Anterior cingulate cortex (tissue), 58 donors: Measurements from ENCODE around the gene SLC16A12.
"Not testable (repeated sequence)": the region's sequence is repeated elsewhere in the genome, so short reads cannot be mapped to it uniquely, and the experiment has no call there.

Experiments
- DNase-seq, 58 donors: peaks; one replicate each; lab custom pipeline; 2025; lab: John Stamatoyannopoulos, UW

The SLC16A12 gene

DNA sequence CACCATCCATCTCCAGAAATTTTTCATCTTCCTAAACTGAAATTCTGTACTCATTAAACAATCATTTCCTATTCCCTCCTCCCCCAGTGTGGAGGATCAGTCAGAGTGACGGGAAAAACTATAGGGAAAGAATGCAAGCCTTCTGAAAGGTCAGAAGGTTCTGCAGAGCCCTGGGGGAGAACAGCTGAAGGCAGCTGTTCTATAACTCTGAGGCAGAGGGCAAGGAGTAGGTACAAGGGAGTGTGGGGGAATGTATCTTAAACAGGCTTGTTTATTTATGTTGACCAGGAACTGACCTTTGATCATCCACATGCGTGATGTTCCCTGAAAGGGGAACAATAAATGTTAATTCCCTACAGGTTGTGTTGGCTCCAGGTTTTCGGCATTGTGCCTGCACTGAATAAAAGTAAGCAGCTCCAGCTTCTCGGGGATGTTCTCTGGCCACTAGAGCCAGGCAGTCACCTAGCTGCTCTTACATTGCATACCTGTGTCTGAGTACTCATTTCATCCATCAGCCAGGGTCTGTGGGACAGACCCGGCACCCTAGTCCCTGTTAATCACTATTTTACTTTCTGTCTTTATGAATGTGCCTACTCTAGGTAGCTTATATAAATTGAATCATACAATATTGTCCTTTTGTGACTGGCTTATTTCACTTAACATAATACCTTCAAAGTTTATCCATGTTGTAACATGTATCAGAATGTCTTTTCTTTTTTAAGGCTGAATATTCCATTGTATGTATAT lies 137.2 kb downstream of the SLC16A12 start:
- DNase-seq: no peak

DNA sequence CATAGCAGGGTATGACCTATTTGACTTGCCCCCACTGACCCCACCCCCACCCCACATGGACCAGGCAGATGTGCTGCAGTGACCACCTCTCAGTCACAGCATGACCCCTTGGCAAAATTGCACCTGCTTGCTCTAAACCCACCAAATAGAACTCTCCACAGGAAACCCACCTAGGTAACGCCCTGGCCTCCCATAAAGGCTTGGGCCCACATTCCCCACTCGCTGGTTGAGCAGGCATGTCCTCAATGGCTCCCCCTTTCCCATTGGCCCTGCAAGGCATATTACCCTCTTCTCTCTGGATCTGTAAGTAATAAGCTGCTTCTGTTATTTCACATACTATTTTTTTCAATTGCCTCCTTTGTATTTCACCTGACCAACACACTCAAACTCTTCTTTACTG lies 140.3 kb downstream of the SLC16A12 start:
- DNase-seq: no peak

DNA sequence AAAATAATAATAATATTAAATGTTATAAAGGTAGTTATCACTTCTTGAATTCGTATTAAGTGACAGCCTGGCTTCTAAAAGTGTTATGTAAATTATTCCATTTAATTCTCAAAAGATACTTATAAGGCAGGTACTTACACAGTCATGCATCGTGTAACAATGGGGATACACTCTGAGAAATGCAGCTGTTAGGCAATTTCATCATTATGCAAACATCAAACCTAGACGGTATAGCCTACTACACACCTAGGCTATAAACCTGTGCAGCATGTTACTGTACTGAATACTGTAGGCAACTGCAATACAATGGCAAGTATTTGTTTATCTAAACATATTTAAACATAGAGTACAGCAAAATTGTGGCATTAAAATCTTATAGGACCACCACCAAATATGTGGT lies 141.5 kb downstream of the SLC16A12 start:
- DNase-seq: no peak

DNA sequence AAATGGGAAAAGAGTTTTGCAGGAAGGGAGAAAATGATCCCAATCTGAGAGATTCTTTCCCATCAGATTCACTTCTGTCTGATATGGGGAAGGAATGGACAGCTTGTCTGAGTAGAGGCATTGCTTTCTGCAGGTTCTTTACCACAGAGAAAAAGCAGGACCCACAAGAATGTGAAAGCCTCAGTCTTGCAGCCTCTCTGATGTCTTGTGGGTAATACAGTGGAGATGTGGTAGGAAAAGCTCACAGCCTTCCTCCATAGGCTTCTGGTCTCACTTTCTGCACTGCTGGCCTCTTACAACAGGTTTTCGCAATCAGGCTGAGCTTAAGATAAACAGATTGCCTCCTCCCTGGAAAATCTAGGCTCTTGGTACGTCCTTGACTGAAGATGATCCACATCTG lies 142.4 kb downstream of the SLC16A12 start:
- peak in 13 of 58 donors; percentile 7 to 35 (median 17) for DNase-seq

DNA sequence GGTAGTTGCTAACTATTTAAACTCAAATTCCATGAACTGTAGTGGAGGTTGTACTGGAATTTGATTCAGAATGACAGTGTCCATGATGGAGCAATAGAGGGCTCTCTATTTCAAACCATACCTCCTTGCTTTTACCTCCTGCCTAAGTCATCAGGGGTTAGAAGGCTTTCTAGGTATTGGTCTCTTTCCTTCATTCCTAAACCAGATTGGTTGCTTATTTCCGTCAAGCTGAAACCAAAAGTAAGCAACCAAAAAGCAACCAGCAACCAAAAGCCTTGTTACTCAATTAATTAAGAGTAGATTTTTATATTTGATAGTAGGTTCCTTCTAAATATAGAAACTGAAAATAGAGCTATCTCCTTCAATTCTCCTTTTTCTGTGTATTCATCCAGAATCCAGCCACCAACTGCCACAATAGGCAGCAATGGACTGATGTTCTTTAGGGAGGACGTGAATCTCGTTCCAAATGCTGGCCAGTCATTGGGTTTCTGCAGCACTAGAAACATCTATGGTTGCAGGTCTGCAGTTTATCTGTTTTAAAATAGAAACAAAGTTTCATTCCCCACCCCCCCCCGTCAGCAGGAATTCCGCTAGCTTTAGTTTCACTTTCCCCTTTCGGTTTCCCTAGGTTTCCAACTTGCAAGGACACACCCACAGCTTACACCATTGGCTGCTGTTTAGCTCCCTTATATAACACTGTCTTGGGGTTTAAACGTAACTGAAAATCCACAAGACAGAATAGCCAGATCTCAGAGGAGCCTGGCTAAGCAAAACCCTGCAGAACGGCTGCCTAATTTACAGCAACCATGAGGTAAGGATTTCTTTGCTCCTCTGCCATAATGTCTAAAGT lies 143.3 kb downstream of the SLC16A12 start, which contains the start of gene IFIT1:
TSS of gene IFIT1 (plus strand) at position 717 of the 850 bp plus-strand sequence. CDS start at position 807, 90 bp downstream.
- peak in 41 of 58 donors; percentile 11 to 92 (median 48) for DNase-seq

DNA sequence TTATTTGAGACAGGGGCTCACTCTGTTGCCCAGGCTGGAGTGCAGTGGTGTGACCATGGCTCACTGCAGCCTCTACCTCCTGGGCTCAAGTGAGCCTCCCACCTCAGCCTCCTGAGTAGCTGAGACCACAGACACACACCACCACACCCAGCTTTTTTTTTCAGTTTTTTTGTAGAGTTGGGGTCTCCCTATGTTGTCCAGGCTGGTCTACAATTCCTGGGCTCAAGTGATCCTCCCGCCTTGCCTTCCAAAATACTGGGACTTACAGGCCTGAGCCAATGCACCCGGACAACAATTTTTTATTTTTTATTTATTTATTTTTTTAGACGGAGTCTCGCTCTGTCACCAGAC lies 144.2 kb downstream of the SLC16A12 start:
- not testable (repeated sequence) for DNase-seq

DNA sequence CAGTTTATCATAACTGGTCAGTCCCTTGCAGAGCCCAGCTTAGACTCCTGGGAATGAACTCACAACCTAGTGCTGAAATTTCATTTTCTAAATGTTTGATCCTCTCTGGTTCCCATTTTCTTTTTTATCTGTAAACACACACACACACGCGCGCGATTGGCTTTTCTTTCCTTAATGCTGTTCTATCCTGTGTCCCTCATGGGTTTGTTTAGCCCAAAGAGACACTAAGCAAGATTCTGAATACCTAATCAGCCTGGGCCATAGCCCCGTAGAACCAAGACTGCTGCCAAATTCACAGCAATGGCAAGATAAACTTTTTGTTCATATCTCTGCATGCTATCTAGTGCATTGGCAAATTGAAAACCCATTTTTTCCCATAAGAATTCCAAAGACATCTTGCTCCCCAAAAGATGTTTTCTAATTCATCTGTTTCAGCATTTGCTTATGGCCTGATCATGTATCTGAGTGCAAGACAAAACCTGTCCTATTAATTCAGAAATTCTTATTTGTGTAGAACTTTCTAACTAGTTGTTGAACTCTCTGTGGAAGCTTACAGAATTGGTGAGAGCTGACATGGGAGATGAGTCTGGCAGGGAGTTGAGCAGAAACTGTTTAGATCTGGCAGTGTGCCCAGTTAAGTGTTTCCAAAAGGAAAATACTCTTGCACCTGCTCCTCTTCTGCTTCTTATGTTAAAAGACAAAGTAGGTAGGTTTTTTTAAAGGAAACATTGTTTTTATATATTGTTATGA lies 144.7 kb downstream of the SLC16A12 start:
- DNase-seq: peak in 1 of 58 donors; percentile 16

DNA sequence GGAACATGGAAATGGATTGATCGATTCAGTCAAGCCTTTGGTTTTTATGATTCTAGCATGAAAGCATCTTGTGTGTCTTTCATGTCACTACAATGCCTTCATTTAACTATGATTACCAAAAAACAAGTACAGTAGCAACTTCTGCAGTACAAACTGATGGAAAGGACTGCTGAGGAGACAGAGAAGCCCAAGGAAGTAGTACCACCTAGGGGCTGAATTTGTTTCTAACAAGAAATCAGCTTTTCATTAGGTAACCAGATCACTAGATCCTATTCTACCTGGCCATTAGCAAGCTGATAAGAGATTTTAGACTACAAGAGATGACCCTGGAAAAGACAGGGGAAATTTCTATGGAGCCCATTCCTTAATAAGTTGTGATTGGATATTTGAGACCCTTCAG lies 146.1 kb downstream of the SLC16A12 start:
- DNase-seq: peak in 4 of 58 donors; percentile 10 to 64 (median 19)

DNA sequence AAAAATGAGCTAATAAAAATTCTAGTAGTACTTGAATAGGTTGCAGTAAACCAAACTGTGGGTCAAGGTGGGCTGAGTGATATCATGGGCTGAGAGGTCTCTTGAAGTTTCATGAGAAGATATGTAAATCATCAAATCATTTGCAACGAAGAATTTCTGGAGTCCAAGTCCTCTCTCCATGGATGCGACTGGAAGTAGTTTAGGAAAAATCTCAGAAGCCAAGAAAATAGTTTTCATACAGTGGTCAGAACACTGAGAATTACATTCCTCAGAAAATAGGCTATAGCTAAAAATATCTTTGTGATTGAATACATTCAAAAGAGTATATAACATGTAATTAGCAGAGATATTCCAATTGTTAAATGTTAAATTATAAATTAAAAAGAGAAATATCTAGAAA lies 146.6 kb downstream of the SLC16A12 start:
- no peak for DNase-seq

DNA sequence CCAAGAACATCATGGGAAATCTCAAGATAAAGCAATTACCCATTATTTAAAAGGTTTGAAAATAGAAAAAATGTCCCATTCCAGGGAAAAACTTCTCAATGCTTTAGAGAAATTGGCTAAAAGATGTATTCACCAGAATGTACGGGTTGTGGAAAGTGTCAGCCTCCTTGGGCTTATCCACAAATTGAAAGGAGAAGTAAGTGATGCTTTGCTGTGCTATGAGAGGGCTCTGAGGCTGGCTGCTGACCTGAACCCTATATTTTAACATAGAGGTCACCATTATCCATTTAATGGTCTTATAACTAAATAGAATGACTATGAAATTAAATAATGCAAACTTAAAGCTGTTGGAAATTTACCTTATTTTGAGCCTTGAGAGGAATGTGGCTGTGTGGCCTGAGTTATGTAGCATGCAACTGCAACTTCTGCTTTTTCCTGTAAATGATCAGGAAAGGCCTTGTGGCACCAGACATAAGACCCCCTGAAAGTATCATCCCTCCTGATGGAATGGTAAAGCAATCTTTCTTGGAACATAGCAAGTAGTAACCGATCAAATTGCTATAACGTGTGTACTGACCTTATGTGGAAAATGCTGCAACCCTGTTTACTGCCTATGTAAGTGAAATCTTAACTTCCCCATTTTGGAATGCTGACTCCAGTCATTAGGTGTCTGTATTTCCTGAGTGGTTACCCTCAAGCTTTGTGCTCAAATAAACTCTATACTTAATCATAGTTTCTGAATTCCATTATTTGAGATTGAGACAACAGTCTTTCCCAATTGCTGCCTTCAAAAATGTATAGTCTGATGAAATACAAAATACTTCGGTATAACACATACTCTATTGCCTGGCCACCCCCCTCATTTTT lies 150.7 kb downstream of the SLC16A12 start:
- no peak for DNase-seq

DNA sequence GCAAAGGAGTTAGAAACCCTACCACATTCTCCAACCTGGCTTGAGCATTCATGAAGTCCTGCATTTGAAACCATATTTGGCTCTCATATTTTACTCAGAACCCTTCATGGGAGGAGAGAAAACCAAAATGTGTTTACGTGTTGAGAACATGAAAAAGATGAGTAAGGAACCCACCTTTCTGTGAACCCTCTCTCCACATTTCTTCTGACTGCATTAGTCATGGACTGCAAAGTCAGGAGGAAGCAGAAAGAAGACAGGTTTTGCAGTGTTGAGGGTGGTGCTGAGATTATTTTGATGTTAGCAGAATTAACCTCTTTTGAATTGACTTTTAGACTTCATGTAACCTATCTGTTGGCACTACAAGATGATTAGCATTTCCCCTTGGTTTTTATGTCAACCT lies 152.6 kb downstream of the SLC16A12 start:
- DNase-seq: no peak
